K562 (cell line): ENCODE data around the gene PPM1N. TPM values are rescaled to one million over a fixed set of nuclear protein-coding genes. Genes with fewer than 3 reads are reported as not detected.

Source experiments
- ATF7 ChIP-seq: fragments of 450-650 bp; IDR thresholded peaks from 2 replicates; pipeline ENCODE4 v1.7.1; 2014; ENCODE audit warnings: mild to moderate bottlenecking, moderate library complexity
- CHD4 ChIP-seq: fragments of 200-600 bp; sonication (generic); IDR thresholded peaks from 3 replicates; pipeline ENCODE4 v1.6.1; 2012; ENCODE audit warnings: low read depth, mild to moderate bottlenecking, mixed read lengths, low read length, inconsistent platforms; ENCODE audit not compliant: insufficient read depth, insufficient replicate concordance, poor library complexity, severe bottlenecking
- EGR1 ChIP-seq: fragments of 450-650 bp; conservative IDR thresholded peaks from 2 replicates; pipeline ENCODE4 v1.6.1; 2017; ENCODE audit warnings: mild to moderate bottlenecking
- IRF2 ChIP-seq: sonication (generic); formaldehyde crosslinking; IDR thresholded peaks from 2 replicates; pipeline ENCODE4 v1.8.1; 2022; ENCODE audit warnings: mild to moderate bottlenecking, missing genetic modification reagents
- MAFK ChIP-seq: IDR thresholded peaks from 2 replicates; pipeline ENCODE4 v1.6.1; 2011; ENCODE audit warnings: low read length, improper control_type of control experiment
- MTA2 ChIP-seq: fragments of 450-650 bp; IDR thresholded peaks from 2 replicates; pipeline ENCODE4 v1.6.1; 2016; ENCODE audit warnings: low read depth
- MXD1 ChIP-seq: fragments of 250-450 bp; sonication (Bioruptor Pico); IDR thresholded peaks from 2 replicates; pipeline ENCODE4 v1.8.0; 2021; ENCODE audit warnings: borderline replicate concordance, mild to moderate bottlenecking, moderate library complexity; ENCODE audit not compliant: poor library complexity, severe bottlenecking
- PBX2 ChIP-seq, 2 experiments: IDR thresholded peaks in 1 of 2; conservative IDR thresholded peaks in 1 of 2; 2 replicates each; pipeline ENCODE4 v1.6.1; 2016; ENCODE audit warnings: low read depth in 2 of 2, mild to moderate bottlenecking in 1 of 2, missing compliant biosample characterization in 1 of 2, missing genetic modification characterization in 1 of 2, moderate library complexity in 1 of 2
- VEZF1 ChIP-seq: fragments of 200-800 bp; sonication (Bioruptor generic); IDR thresholded peaks from 2 replicates; pipeline ENCODE4 v1.6.1; 2017; ENCODE audit warnings: missing genetic modification characterization, missing compliant biosample characterization
- XRCC5 ChIP-seq: fragments of 200-400 bp; formaldehyde crosslinking; IDR thresholded peaks from 2 replicates; pipeline ENCODE4 v1.6.1; 2017; ENCODE audit warnings: low read depth, mild to moderate bottlenecking, low read length
- ZBTB12 ChIP-seq: fragments of 250-450 bp; sonication (Bioruptor Pico); IDR thresholded peaks from 2 replicates; pipeline ENCODE4 v1.4.0; 2020
- ZFP30 ChIP-seq: fragments of 250-450 bp; sonication (Bioruptor Pico); IDR thresholded peaks from 2 replicates; pipeline ENCODE4 v1.8.0; 2022; ENCODE audit warnings: moderate library complexity, mild to moderate bottlenecking, inconsistent platforms, borderline replicate concordance
- ZNF23 ChIP-seq: fragments of 250-450 bp; sonication (Bioruptor Pico); IDR thresholded peaks from 2 replicates; pipeline ENCODE4 v1.4.0; 2020; ENCODE audit warnings: mild to moderate bottlenecking
- ZNF512 ChIP-seq: IDR thresholded peaks from 2 replicates; pipeline ENCODE4 v1.6.1; 2016; ENCODE audit warnings: missing genetic modification characterization, missing compliant biosample characterization
- polyA plus RNA-seq, 8 experiments: library from polyadenylated mRNA; depleted of rRNA in 4 of 8; stranded (reverse) in 5 of 8; unstranded in 3 of 8; fragments of >200 nt; fragmentation: Nextera tagmentation in 2 of 8; fragmentation: Illumina TruSeq in 1 of 8; extraction: Ambion mirVana in 2 of 8; extraction: Trizol in 1 of 8; gene quantifications; 2 replicates each; pipeline versions ENCODE4 v1.2.1 to v1.2.3, GENCODE V29; 2011 to 2014; ENCODE audit warnings: inconsistent platforms in 1 of 8, missing spikeins in 1 of 8
- total RNA-seq, 7 experiments: library from RNA; depleted of rRNA in 6 of 7; stranded (reverse); fragments of >200 nt in 6 of 7; fragmentation: Illumina TruSeq in 2 of 7; extraction: Trizol in 2 of 7; gene quantifications; 2 replicates each; pipeline versions ENCODE4 v1.2.1 to v1.2.3, GENCODE V29; 2011 to 2021; ENCODE audit warnings: low replicate concordance in 1 of 7

Gene PPM1N
- total and polyA plus RNA-seq, 9 of the 15 experiments (the other 6 are each of a cell fraction or from before 2014, with no cell fraction given), result 4.5 to 15.6 (median 8.7) TPM

GRCh38 chr19:45485305-45486077 is 12.8 kb upstream of the PPM1N start (continued):
- TF ChIP-seq VEZF1 (CRISPR knock-in tag) (peak; percentile 59), ZFP30 (CRISPR knock-in tag) (no peak), ZBTB12 (CRISPR knock-in tag) (no peak), MTA2 (no peak), ZNF23 (CRISPR knock-in tag) (no peak), CHD4 (no peak), MAFK (peak; percentile 71), PBX2 (CRISPR knock-in tag; IDR thresholded peaks at IDR 0.05; ENCODE audit: low read depth) (no peak), PBX2 (tag; conservative IDR thresholded peaks at IDR 0.05; ENCODE audit: low read depth) (no peak), XRCC5 (peak; percentile 69), EGR1 (peak; percentile 39; the same call in 1 of the 2 replicates), IRF2 (CRISPR knock-in tag) (no peak), MXD1 (CRISPR knock-in tag) (no peak), ATF7 (peak; percentile 19; the same call in 1 of the 2 replicates), ZNF512 (tag) (no peak)
